Measurements from ENCODE around the gene DCBLD1.

- TF ChIP-seq CTCF (conservative IDR thresholded peaks at IDR 0.05) (no peak), ZFX (IDR thresholded peaks at IDR 0.05) (no peak)
Observed at GRCh38 chr6:117595099-117595923, 112.8 kb downstream of the DCBLD1 start.

Data from C4-2B (cell line).